Activated naive CD4-positive, alpha-beta T cell treated with anti-CD3 and anti-CD28 coated beads for 36 hours (primary cell): ENCODE results near the gene EGLN2. TPM values are rescaled to one million over a fixed set of nuclear protein-coding genes. Genes with fewer than 3 reads are reported as not detected.
A peak's percentile ranks its signal among the peaks of the same experiment; 100 is the strongest.
"Not testable (repeated sequence)": the region's sequence is repeated elsewhere in the genome, so short reads cannot be mapped to it uniquely, and the experiment has no call there.

Experiments
- CTCF ChIA-PET: fragments of 350-600 bp; sonication (Branson Sonifier 250); formaldehyde crosslinking; loops from one replicate; lab custom pipeline; 2021; ENCODE audit warnings: antibody characterized with exemption; lab: Charles Lee
- DNase-seq: peaks from one replicate; pipeline ENCODE4 v3.0.0-alpha.2; 2020
- H3K27ac Mint-ChIP-seq: one replicate; pipeline ENCODE4 v1.8.0; 2021; ENCODE audit warnings: mild to moderate bottlenecking, mixed read lengths
- H3K27me3 Mint-ChIP-seq: one replicate; pipeline ENCODE4 v1.8.0; 2021; ENCODE audit warnings: low read depth, mixed read lengths
- H3K36me3 Mint-ChIP-seq: one replicate; pipeline ENCODE4 v1.8.0; 2021; ENCODE audit warnings: low read depth, mixed read lengths
- H3K4me1 Mint-ChIP-seq: one replicate; pipeline ENCODE4 v1.8.0; 2021; ENCODE audit warnings: low read depth, mixed read lengths
- H3K4me3 Mint-ChIP-seq: one replicate; pipeline ENCODE4 v1.8.0; 2021; ENCODE audit warnings: mild to moderate bottlenecking, moderate library complexity, mixed read lengths
- H3K9me3 Mint-ChIP-seq: one replicate; pipeline ENCODE4 v1.8.0; 2021; ENCODE audit warnings: mixed read lengths
- intact Hi-C: fragments of 100-400 bp; cut with micrococcal nuclease; formaldehyde crosslinking; loops from one replicate; pipeline ENCODE4 v1.15.1; 2023
- total RNA-seq, 2 experiments: library from RNA; stranded (reverse); gene quantifications; one replicate each; pipeline ENCODE4 v1.2.3, GENCODE V29; 2021

EGLN2 gene
- total RNA-seq, 2 experiments from 2014 or later: 80.0 to 83.7 TPM

GRCh38 chr19:40777937-40778705 lies 20.9 kb upstream of the EGLN2 start, which contains the start of gene RAB4B:
TSS of gene RAB4B (plus strand) at chr19:40778247. CDS start at chr19:40778376, 129 bp downstream.
- peak within 1 kb of the TSS; percentile 91 for H3K27ac Mint-ChIP-seq
- peak within 1 kb of the TSS; percentile 85 for H3K4me3 Mint-ChIP-seq
- H3K9me3 Mint-ChIP-seq: no peaks in the 10 kb centered on the region
- DNase-seq: peak; percentile 100
- no peaks in the 10 kb centered on the region for H3K27me3 Mint-ChIP-seq
- CTCF ChIA-PET: interaction anchor here (0.6 to 3.4 kb wide), 12 partner anchors 12 to 115 kb away, joined by 3 to 27 read pairs (median 4); partner anchors contain the start of gene EGLN2
- peaks cover 39% of the 10 kb centered on the region for H3K4me1 Mint-ChIP-seq
- peaks cover 6% of the 10 kb centered on the region for H3K36me3 Mint-ChIP-seq
- intact Hi-C loops: loop anchor here (1.0 to 2.0 kb wide), 10 partner anchors 14 to 485 kb away; partner anchors contain the start of genes ACTMAP and COQ8B

- CTCF ChIA-PET: interaction anchor here (0.6 to 3.4 kb wide), 7 partner anchors 20 to 302 kb away, joined by 3 to 27 read pairs (median 4); partner anchors contain the start of gene EGLN2
- Mint-ChIP-seq H3K9me3 (no peaks in the 10 kb centered on the region), H3K4me1 (peaks cover 39% of the 10 kb centered on the region)
Measured at GRCh38 chr19:40778706-40779284, 20.2 kb upstream of the EGLN2 start.

GRCh38 chr19:40780582-40780981 lies 18.4 kb upstream of the EGLN2 start:
- CTCF ChIA-PET: no interaction called here
- Mint-ChIP-seq H3K36me3 (peaks cover 6% of the 10 kb centered on the region), H3K4me1 (peaks cover 37% of the 10 kb centered on the region), H3K9me3 (no peaks in the 10 kb centered on the region), H3K27ac (peak overlapping the region; percentile 72), H3K27me3 (no peaks in the 10 kb centered on the region), H3K4me3 (no peak overlapping the region)
- no peak for DNase-seq
- intact Hi-C loops: no loop called here

More at GRCh38 chr19:40778706-40779284, 20.2 kb upstream of the EGLN2 start:
- DNase-seq: no peak
- Mint-ChIP-seq H3K27ac (peak overlapping the region; percentile 91), H3K27me3 (no peaks in the 10 kb centered on the region), H3K4me3 (peak overlapping the region; percentile 85), H3K36me3 (peaks cover 6% of the 10 kb centered on the region)
- intact Hi-C loops: loop anchor here (1.0 kb wide), 7 partner anchors 14 to 485 kb away; partner anchors contain the start of gene ACTMAP

GRCh38 chr19:40781140-40781539 lies 17.9 kb upstream of the EGLN2 start:
- no peak for DNase-seq
- intact Hi-C loops: no loop called here
- Mint-ChIP-seq H3K9me3 (no peaks in the 10 kb centered on the region), H3K4me3 (no peak overlapping the region), H3K27ac (no peak overlapping the region), H3K36me3 (peaks cover 6% of the 10 kb centered on the region), H3K27me3 (no peaks in the 10 kb centered on the region), H3K4me1 (peaks cover 38% of the 10 kb centered on the region)
- CTCF ChIA-PET: no interaction called here

- DNase-seq: no peak
- no peaks in the 10 kb centered on the region for H3K27me3 Mint-ChIP-seq
- no peaks in the 10 kb centered on the region for H3K9me3 Mint-ChIP-seq
- intact Hi-C loops: no loop called here
- H3K27ac Mint-ChIP-seq: no peak overlapping the region
- no peak overlapping the region for H3K4me3 Mint-ChIP-seq
- CTCF ChIA-PET: no interaction called here
- H3K4me1 Mint-ChIP-seq: peaks cover 25% of the 10 kb centered on the region
- H3K36me3 Mint-ChIP-seq: peaks cover 6% of the 10 kb centered on the region
Measured at GRCh38 chr19:40783711-40784110, 15.3 kb upstream of the EGLN2 start.

- CTCF ChIA-PET, H3K9me3 Mint-ChIP-seq, H3K27ac Mint-ChIP-seq, intact Hi-C loops, H3K27me3 Mint-ChIP-seq, H3K36me3 Mint-ChIP-seq, DNase-seq, H3K4me3 Mint-ChIP-seq: not testable (repeated sequence)
- peaks cover 20% of the 10 kb centered on the region for H3K4me1 Mint-ChIP-seq
Measured at GRCh38 chr19:40784146-40784545, 14.8 kb upstream of the EGLN2 start.

GRCh38 chr19:40785526-40785925 lies 13.5 kb upstream of the EGLN2 start:
- Mint-ChIP-seq H3K27ac (no peak overlapping the region), H3K4me3 (no peak overlapping the region), H3K9me3 (no peaks in the 10 kb centered on the region), H3K4me1 (peaks cover 9% of the 10 kb centered on the region), H3K27me3 (no peaks in the 10 kb centered on the region), H3K36me3 (peaks cover 13% of the 10 kb centered on the region)
- DNase-seq: no peak
- CTCF ChIA-PET: no interaction called here
- intact Hi-C loops: no loop called here

GRCh38 chr19:40786060-40787037 lies 12.6 kb upstream of the EGLN2 start:
- Mint-ChIP-seq H3K36me3 (peaks cover 8% of the 10 kb centered on the region), H3K9me3 (no peaks in the 10 kb centered on the region), H3K4me3 (no peak overlapping the region), H3K27me3 (no peaks in the 10 kb centered on the region), H3K27ac (peak overlapping the region; percentile 19), H3K4me1 (peaks cover 5% of the 10 kb centered on the region)
- CTCF ChIA-PET: interaction anchor here (0.6 kb wide), 1 partner anchor 20 kb away, joined by 3 read pairs; no protein-coding TSS in a partner anchor
- no peak for DNase-seq
- intact Hi-C loops: no loop called here

- H3K36me3 Mint-ChIP-seq: peaks cover 7% of the 10 kb centered on the region
- no peak for DNase-seq
- H3K27me3 Mint-ChIP-seq: no peaks in the 10 kb centered on the region
- CTCF ChIA-PET: no interaction called here
- no peak overlapping the region for H3K27ac Mint-ChIP-seq
- intact Hi-C loops: no loop called here
- no peak overlapping the region for H3K4me3 Mint-ChIP-seq
- H3K4me1 Mint-ChIP-seq: peaks cover 19% of the 10 kb centered on the region
- H3K9me3 Mint-ChIP-seq: no peaks in the 10 kb centered on the region
Measured at GRCh38 chr19:40791349-40791748, 7.6 kb upstream of the EGLN2 start.

GRCh38 chr19:40791996-40792395 lies 7.0 kb upstream of the EGLN2 start:
- Mint-ChIP-seq H3K9me3 (no peaks in the 10 kb centered on the region), H3K4me1 (peaks cover 21% of the 10 kb centered on the region), H3K36me3 (peaks cover 7% of the 10 kb centered on the region), H3K4me3 (no peak overlapping the region), H3K27ac (peak overlapping the region; percentile 80), H3K27me3 (no peaks in the 10 kb centered on the region)
- no peak for DNase-seq
- intact Hi-C loops: loop anchor here (1.0 kb wide), 1 partner anchor 14 kb away; the partner anchor contains the start of gene RAB4B
- CTCF ChIA-PET: no interaction called here

GRCh38 chr19:40797166-40797962 lies 1.6 kb upstream of the EGLN2 start:
- intact Hi-C loops: loop anchor here (5.0 kb wide), 2 partner anchors 355 to 450 kb away; partner anchors contain the start of genes C19orf47, PLD3 and SERTAD3
- Mint-ChIP-seq H3K9me3 (no peaks in the 10 kb centered on the region), H3K36me3 (peaks cover 18% of the 10 kb centered on the region), H3K4me3 (peak overlapping the region; percentile 92), H3K4me1 (peaks cover 47% of the 10 kb centered on the region), H3K27ac (peak overlapping the region; percentile 97), H3K27me3 (no peaks in the 10 kb centered on the region)
- DNase-seq: no peak
- CTCF ChIA-PET: interaction anchor here (0.6 to 1.6 kb wide), 3 partner anchors 10 to 333 kb away, joined by 3 read pairs; no protein-coding TSS in a partner anchor
